ENCODE results near the gene GMPPA. TPM values are rescaled to one million over a fixed set of nuclear protein-coding genes. Genes with fewer than 3 reads are reported as not detected.

The GMPPA gene
- total and polyA plus RNA-seq, 9 of the 15 experiments (the other 6 are each of a cell fraction or from before 2014, with no cell fraction given): 7.0 to 101 (median 66.7) TPM

DNA sequence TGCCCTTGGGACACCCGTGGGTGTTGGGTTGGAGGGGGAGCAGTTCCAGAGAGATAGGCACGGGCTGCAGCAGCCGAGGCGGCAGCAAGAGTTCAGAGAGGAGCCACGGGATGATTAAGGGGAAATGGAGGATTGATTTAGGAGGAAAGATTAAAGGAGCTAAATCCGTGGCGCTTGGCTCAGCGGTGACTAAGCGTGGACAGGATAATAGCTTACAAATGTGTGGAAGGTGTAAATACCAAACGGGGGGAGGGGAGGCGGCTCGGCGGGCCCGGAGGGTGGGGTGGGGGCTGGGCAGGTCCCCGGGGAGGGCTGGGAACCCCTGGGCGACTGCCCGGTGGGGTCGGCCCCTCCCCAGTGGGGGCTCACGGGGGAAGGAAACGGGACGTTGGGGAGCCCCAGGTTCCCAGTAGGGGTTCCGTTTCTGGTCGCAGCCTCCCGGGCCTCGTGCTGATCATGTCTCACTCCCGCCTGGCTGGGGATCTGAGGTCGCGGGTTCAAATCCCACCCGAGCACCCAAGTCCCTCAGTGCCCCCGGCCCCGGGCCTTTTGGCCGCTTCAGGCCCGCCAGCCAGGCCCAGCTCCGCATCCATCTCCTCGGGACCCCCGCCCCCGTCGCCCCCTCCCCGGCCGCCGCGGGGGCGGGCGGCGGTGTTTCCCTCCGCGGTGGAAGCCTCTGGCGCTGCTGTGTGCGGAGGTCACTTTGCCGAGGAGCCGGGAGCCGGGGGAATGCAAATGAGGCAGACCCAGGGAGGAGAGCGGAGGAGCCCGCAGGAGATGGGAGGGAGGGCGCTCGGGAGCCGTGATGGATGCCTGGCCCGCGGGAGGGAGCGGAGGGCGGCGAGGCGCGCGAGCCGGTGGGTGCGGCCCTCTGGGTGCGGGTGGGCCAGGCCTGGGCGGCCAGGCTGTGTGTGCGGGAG is 23.7 kb downstream of the GMPPA start (continued):
- TF ChIP-seq, protein P1, sequence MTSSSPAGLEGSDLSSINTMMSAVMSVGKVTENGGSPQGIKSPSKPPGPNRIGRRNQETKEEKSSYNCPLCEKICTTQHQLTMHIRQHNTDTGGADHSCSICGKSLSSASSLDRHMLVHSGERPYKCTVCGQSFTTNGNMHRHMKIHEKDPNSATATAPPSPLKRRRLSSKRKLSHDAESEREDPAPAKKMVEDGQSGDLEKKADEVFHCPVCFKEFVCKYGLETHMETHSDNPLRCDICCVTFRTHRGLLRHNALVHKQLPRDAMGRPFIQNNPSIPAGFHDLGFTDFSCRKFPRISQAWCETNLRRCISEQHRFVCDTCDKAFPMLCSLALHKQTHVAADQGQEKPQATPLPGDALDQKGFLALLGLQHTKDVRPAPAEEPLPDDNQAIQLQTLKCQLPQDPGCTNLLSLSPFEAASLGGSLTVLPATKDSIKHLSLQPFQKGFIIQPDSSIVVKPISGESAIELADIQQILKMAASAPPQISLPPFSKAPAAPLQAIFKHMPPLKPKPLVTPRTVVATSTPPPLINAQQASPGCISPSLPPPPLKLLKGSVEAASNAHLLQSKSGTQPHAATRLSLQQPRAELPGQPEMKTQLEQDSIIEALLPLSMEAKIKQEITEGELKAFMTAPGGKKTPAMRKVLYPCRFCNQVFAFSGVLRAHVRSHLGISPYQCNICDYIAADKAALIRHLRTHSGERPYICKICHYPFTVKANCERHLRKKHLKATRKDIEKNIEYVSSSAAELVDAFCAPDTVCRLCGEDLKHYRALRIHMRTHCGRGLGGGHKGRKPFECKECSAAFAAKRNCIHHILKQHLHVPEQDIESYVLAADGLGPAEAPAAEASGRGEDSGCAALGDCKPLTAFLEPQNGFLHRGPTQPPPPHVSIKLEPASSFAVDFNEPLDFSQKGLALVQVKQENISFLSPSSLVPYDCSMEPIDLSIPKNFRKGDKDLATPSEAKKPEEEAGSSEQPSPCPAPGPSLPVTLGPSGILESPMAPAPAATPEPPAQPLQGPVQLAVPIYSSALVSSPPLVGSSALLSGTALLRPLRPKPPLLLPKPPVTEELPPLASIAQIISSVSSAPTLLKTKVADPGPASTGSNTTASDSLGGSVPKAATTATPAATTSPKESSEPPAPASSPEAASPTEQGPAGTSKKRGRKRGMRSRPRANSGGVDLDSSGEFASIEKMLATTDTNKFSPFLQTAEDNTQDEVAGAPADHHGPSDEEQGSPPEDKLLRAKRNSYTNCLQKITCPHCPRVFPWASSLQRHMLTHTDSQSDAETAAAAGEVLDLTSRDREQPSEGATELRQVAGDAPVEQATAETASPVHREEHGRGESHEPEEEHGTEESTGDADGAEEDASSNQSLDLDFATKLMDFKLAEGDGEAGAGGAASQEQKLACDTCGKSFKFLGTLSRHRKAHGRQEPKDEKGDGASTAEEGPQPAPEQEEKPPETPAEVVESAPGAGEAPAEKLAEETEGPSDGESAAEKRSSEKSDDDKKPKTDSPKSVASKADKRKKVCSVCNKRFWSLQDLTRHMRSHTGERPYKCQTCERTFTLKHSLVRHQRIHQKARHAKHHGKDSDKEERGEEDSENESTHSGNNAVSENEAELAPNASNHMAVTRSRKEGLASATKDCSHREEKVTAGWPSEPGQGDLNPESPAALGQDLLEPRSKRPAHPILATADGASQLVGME (CRISPR knock-in tag; IDR thresholded peaks at IDR 0.05): no peak
- TF ChIP-seq, protein P2, sequence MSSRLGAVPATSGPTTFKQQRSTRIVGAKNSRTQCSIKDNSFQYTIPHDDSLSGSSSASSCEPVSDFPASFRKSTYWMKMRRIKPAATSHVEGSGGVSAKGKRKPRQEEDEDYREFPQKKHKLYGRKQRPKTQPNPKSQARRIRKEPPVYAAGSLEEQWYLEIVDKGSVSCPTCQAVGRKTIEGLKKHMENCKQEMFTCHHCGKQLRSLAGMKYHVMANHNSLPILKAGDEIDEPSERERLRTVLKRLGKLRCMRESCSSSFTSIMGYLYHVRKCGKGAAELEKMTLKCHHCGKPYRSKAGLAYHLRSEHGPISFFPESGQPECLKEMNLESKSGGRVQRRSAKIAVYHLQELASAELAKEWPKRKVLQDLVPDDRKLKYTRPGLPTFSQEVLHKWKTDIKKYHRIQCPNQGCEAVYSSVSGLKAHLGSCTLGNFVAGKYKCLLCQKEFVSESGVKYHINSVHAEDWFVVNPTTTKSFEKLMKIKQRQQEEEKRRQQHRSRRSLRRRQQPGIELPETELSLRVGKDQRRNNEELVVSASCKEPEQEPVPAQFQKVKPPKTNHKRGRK (tag; IDR thresholded peaks at IDR 0.05): no peak
- no peak for TF ChIP-seq ZNF3 (CRISPR knock-in tag; IDR thresholded peaks at IDR 0.05)
- TF ChIP-seq CHCHD3 (CRISPR knock-in tag; IDR thresholded peaks at IDR 0.05): no peak
- no peak for TF ChIP-seq HNRNPUL1 (IDR thresholded peaks at IDR 0.05; ENCODE audit: low read length)
- no peak for TF ChIP-seq NCOA1 (IDR thresholded peaks at IDR 0.05; ENCODE audit: low read depth)
- TF ChIP-seq RBFOX2 (IDR thresholded peaks at IDR 0.05; ENCODE audit: low read depth, low read length): peak; percentile 78
- no peak for TF ChIP-seq TCF7L2 (IDR thresholded peaks at IDR 0.05; ENCODE audit: low read depth, low read length)
- TF ChIP-seq NR4A1 (CRISPR knock-in tag; IDR thresholded peaks at IDR 0.05): no peak
- TF ChIP-seq NR4A1 (tag; IDR thresholded peaks at IDR 0.05): no peak
- TF ChIP-seq CSDE1 (IDR thresholded peaks at IDR 0.05): no peak
- TF ChIP-seq, protein P3, sequence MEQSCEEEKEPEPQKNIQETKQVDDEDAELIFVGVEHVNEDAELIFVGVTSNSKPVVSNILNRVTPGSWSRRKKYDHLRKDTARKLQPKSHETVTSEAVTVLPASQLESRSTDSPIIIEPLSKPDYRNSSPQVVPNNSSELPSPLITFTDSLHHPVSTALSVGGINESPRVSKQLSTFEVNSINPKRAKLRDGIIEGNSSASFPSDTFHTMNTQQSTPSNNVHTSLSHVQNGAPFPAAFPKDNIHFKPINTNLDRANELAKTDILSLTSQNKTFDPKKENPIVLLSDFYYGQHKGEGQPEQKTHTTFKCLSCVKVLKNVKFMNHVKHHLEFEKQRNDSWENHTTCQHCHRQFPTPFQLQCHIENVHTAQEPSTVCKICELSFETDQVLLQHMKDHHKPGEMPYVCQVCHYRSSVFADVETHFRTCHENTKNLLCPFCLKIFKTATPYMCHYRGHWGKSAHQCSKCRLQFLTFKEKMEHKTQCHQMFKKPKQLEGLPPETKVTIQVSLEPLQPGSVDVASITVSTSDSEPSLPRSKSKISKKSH (CRISPR knock-in tag; IDR thresholded peaks at IDR 0.05): no peak
- TF ChIP-seq ESRRA (IDR thresholded peaks at IDR 0.05; ENCODE audit: borderline replicate concordance, low read depth): no peak
- TF ChIP-seq, protein P4, sequence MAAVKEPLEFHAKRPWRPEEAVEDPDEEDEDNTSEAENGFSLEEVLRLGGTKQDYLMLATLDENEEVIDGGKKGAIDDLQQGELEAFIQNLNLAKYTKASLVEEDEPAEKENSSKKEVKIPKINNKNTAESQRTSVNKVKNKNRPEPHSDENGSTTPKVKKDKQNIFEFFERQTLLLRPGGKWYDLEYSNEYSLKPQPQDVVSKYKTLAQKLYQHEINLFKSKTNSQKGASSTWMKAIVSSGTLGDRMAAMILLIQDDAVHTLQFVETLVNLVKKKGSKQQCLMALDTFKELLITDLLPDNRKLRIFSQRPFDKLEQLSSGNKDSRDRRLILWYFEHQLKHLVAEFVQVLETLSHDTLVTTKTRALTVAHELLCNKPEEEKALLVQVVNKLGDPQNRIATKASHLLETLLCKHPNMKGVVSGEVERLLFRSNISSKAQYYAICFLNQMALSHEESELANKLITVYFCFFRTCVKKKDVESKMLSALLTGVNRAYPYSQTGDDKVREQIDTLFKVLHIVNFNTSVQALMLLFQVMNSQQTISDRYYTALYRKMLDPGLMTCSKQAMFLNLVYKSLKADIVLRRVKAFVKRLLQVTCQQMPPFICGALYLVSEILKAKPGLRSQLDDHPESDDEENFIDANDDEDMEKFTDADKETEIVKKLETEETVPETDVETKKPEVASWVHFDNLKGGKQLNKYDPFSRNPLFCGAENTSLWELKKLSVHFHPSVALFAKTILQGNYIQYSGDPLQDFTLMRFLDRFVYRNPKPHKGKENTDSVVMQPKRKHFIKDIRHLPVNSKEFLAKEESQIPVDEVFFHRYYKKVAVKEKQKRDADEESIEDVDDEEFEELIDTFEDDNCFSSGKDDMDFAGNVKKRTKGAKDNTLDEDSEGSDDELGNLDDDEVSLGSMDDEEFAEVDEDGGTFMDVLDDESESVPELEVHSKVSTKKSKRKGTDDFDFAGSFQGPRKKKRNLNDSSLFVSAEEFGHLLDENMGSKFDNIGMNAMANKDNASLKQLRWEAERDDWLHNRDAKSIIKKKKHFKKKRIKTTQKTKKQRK (IDR thresholded peaks at IDR 0.05; ENCODE audit: borderline replicate concordance, low read depth, low read length): no peak
- no peak for TF ChIP-seq DDX20 (tag; IDR thresholded peaks at IDR 0.05; ENCODE audit: low read depth)

All from K562 (cell line).